Loucy (cell line): ENCODE data around the gene CHCHD6.

Experiments
- CTCF ChIP-seq: fragments of 200-600 bp; sonication (generic); conservative IDR thresholded peaks from 2 replicates; pipeline ENCODE4 v1.5.1; 2014; ENCODE audit warnings: mild to moderate bottlenecking, antibody characterized with exemption, low read length
- EZH2phosphoT487 ChIP-seq: fragments of 200-600 bp; IDR thresholded peaks from 2 replicates; pipeline ENCODE4 v1.6.1; 2018; ENCODE audit warnings: antibody characterized with exemption, mild to moderate bottlenecking, moderate library complexity, borderline replicate concordance

GRCh38 chr3:126934991-126935390 is 231.0 kb downstream of the CHCHD6 start:
- TF ChIP-seq CTCF (no peak), EZH2phosphoT487 (no peak)
